ENCODE data around the gene ATP8A1.

The ATP8A1 gene

GRCh38 chr4:42603862-42604261 is 53.0 kb downstream of the ATP8A1 start:
- Histone ChIP-seq H3K9me3 (ENCODE audit: control insufficient read depth, low read length) (no peaks in the 10 kb centered on the region), H3K27me3 (ENCODE audit: control insufficient read depth, insufficient read depth, low read length) (no peaks in the 10 kb centered on the region), H3K36me3 (ENCODE audit: control insufficient read depth, insufficient read depth, low read length) (no peaks in the 10 kb centered on the region), H3K4me2 (ENCODE audit: low read length) (no peak overlapping the region), H3K9ac (no peak overlapping the region), H3K4me1 (peaks cover 8% of the 10 kb centered on the region), H3K79me2 (peaks cover 2% of the 10 kb centered on the region), H3K4me3 (ENCODE audit: low read depth, low read length) (no peak overlapping the region), H2AFZ (no peak overlapping the region), H3K27ac (no peak overlapping the region)
- no peak for TF ChIP-seq CTCF (IDR thresholded peaks at IDR 0.05)

- TF ChIP-seq CTCF (IDR thresholded peaks at IDR 0.05), result no peak
- Histone ChIP-seq H2AFZ (no peak overlapping the region), H3K79me2 (peaks cover 2% of the 10 kb centered on the region), H3K4me3 (ENCODE audit: low read depth, low read length) (no peak overlapping the region), H3K4me2 (ENCODE audit: low read length) (no peak overlapping the region), H3K9ac (no peak overlapping the region), H3K4me1 (peaks cover 4% of the 10 kb centered on the region), H3K9me3 (ENCODE audit: control insufficient read depth, low read length) (no peaks in the 10 kb centered on the region), H3K27ac (no peak overlapping the region), H3K36me3 (ENCODE audit: control insufficient read depth, insufficient read depth, low read length) (no peaks in the 10 kb centered on the region), H3K27me3 (ENCODE audit: control insufficient read depth, insufficient read depth, low read length) (no peaks in the 10 kb centered on the region)
Measured at GRCh38 chr4:42600578-42600977, 56.3 kb downstream of the ATP8A1 start.

DNA sequence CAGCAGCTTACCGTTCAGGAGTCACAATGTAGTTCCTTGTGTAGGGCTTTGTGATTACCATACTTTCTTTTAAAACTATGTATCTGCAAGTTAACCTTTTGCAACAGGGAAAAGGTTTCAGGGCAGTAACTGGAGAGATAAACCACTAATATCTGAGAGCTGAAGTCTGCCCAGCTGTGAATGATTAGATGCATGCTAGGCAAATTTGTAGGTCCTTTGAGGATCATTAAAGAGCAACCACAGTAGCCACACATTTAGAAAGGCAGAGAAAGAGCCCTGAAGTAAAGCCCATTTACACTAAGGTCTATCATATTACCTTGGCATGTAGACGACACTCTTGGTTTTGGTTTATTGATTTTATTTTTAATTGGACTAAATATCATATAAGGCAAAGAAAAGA is 60.0 kb downstream of the ATP8A1 start:
- Histone ChIP-seq H3K9me3 (ENCODE audit: control insufficient read depth, low read length) (no peaks in the 10 kb centered on the region), H3K4me1 (no peaks in the 10 kb centered on the region), H3K9ac (no peak overlapping the region), H2AFZ (no peak overlapping the region), H3K4me2 (ENCODE audit: low read length) (no peak overlapping the region), H3K79me2 (no peaks in the 10 kb centered on the region), H3K27me3 (ENCODE audit: control insufficient read depth, insufficient read depth, low read length) (no peaks in the 10 kb centered on the region), H3K36me3 (ENCODE audit: control insufficient read depth, insufficient read depth, low read length) (no peaks in the 10 kb centered on the region), H3K27ac (no peak overlapping the region), H3K4me3 (ENCODE audit: low read depth, low read length) (no peak overlapping the region)
- TF ChIP-seq CTCF (IDR thresholded peaks at IDR 0.05), result no peak

- H3K4me2 ChIP-seq (ENCODE audit: low read length), result no peak overlapping the region
- no peak overlapping the region for H3K27ac ChIP-seq
- no peak overlapping the region for H3K9ac ChIP-seq
- no peaks in the 10 kb centered on the region for H3K79me2 ChIP-seq
- H3K4me3 ChIP-seq (ENCODE audit: low read depth, low read length), result no peak overlapping the region
- H3K36me3 ChIP-seq (ENCODE audit: control insufficient read depth, insufficient read depth, low read length), result no peaks in the 10 kb centered on the region
- H3K4me1 ChIP-seq, result no peaks in the 10 kb centered on the region
- H2AFZ ChIP-seq, result no peak overlapping the region
- no peak for TF ChIP-seq CTCF (IDR thresholded peaks at IDR 0.05)
- no peaks in the 10 kb centered on the region for H3K27me3 ChIP-seq (ENCODE audit: control insufficient read depth, insufficient read depth, low read length)
- H3K9me3 ChIP-seq (ENCODE audit: control insufficient read depth, low read length), result no peaks in the 10 kb centered on the region
Measured at GRCh38 chr4:42594888-42595287, 62.0 kb downstream of the ATP8A1 start.

DNA sequence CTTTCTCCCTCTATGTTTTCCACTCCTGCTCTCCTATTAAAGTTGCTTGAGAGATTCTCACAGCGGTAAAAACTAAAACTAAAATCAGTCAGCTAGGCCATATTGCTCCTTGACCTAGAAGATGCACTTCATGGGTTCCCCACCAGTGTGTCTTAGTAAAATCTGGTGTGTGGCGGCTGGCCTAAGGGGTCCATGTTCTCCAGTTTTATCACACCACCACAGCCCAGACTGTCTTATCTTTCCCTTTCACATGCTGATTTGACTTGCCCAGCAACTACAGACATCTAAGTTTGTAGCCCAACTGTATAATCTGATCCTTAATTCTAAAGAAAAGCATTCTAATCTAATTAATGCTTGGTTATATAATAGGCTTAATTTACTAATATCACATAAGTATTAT is 68.0 kb downstream of the ATP8A1 start:
- no peak overlapping the region for H3K27ac ChIP-seq
- no peaks in the 10 kb centered on the region for H3K79me2 ChIP-seq
- no peak for TF ChIP-seq CTCF (IDR thresholded peaks at IDR 0.05)
- no peaks in the 10 kb centered on the region for H3K36me3 ChIP-seq (ENCODE audit: control insufficient read depth, insufficient read depth, low read length)
- H3K4me2 ChIP-seq (ENCODE audit: low read length), result no peak overlapping the region
- H3K27me3 ChIP-seq (ENCODE audit: control insufficient read depth, insufficient read depth, low read length), result no peaks in the 10 kb centered on the region
- no peak overlapping the region for H2AFZ ChIP-seq
- H3K9ac ChIP-seq, result no peak overlapping the region
- no peak overlapping the region for H3K4me3 ChIP-seq (ENCODE audit: low read depth, low read length)
- no peaks in the 10 kb centered on the region for H3K9me3 ChIP-seq (ENCODE audit: control insufficient read depth, low read length)
- no peaks in the 10 kb centered on the region for H3K4me1 ChIP-seq

Data from parathyroid adenoma (tissue), 2 donors.